GM23338 (cell line): ENCODE data around the gene JPH3. TPM values are rescaled to one million over a fixed set of nuclear protein-coding genes. Genes with fewer than 3 reads are reported as not detected.

ENCODE experiments used
- ATAC-seq: fragments of 200-7000 bp; cut with Tn5 transposase; 3 replicates; pipeline ENCODE4 v1.9.1; 2020
- DNase-seq: peaks from one replicate; pipeline ENCODE4 v3.0.0-alpha.2; 2015; ENCODE audit warnings: low spot score
- H2AFZ ChIP-seq: fragments of 200-600 bp; sonication (generic); 2 replicates; pipeline ENCODE4 v1.8.0; 2016; ENCODE audit warnings: antibody characterized with exemption, mild to moderate bottlenecking, moderate library complexity
- H3F3A ChIP-seq: fragments of 200-600 bp; sonication (generic); replicated peaks from 2 replicates; pipeline ENCODE4 v1.8.0; 2017; ENCODE audit warnings: antibody characterized with exemption, mixed run types, low read depth
- H3K27ac ChIP-seq: fragments of 200-600 bp; sonication (generic); 2 replicates; pipeline ENCODE4 v1.6.1; 2016; ENCODE audit warnings: low read depth
- H3K27me3 ChIP-seq: fragments of 200-600 bp; sonication (generic); 2 replicates; pipeline ENCODE4 v1.8.0; 2016; ENCODE audit warnings: mild to moderate bottlenecking, mixed run types, moderate library complexity; ENCODE audit not compliant: insufficient read depth
- H3K36me3 ChIP-seq: fragments of 200-600 bp; sonication (generic); 2 replicates; pipeline ENCODE4 v1.8.0; 2016; ENCODE audit warnings: mild to moderate bottlenecking; ENCODE audit not compliant: insufficient read depth
- H3K4me1 ChIP-seq: fragments of 200-600 bp; sonication (generic); 2 replicates; pipeline ENCODE4 v1.8.0; 2016; ENCODE audit warnings: mild to moderate bottlenecking, moderate library complexity; ENCODE audit not compliant: insufficient read depth
- H3K4me2 ChIP-seq: fragments of 200-600 bp; sonication (generic); 2 replicates; pipeline ENCODE4 v1.7.1; 2017; ENCODE audit warnings: mixed run types
- H3K4me3 ChIP-seq: fragments of 200-600 bp; sonication (generic); 2 replicates; pipeline ENCODE4 v1.6.1; 2016; ENCODE audit warnings: mixed run types
- H3K79me2 ChIP-seq: fragments of 200-600 bp; sonication (generic); replicated peaks from 2 replicates; pipeline ENCODE4 v1.8.0; 2017; ENCODE audit warnings: mild to moderate bottlenecking; ENCODE audit not compliant: insufficient read depth
- H3K9me2 ChIP-seq: fragments of 200-600 bp; sonication (generic); 2 replicates; pipeline ENCODE4 v1.8.0; 2017; ENCODE audit not compliant: insufficient read depth
- H4K20me1 ChIP-seq: fragments of 200-600 bp; sonication (generic); replicated peaks from 2 replicates; pipeline ENCODE4 v1.8.0; 2017; ENCODE audit warnings: mild to moderate bottlenecking; ENCODE audit not compliant: insufficient read depth
- H3K27ac Mint-ChIP-seq: 2 replicates; pipeline ENCODE4 v1.8.0; 2020; ENCODE audit warnings: inconsistent platforms, mild to moderate bottlenecking, moderate library complexity, mixed read lengths
- H3K27me3 Mint-ChIP-seq: 3 replicates; pipeline ENCODE4 v1.8.0; 2022; ENCODE audit warnings: low read depth, mild to moderate bottlenecking, moderate library complexity, mixed read lengths, inconsistent platforms; ENCODE audit not compliant: insufficient read depth, poor library complexity
- H3K36me3 Mint-ChIP-seq: 3 replicates; pipeline ENCODE4 v1.8.0; 2021; ENCODE audit warnings: low read depth, mild to moderate bottlenecking, inconsistent platforms, moderate library complexity, mixed read lengths
- H3K4me1 Mint-ChIP-seq: 3 replicates; pipeline ENCODE4 v1.8.0; 2020; ENCODE audit warnings: mild to moderate bottlenecking, inconsistent platforms, mixed read lengths
- H3K4me3 Mint-ChIP-seq: 3 replicates; pipeline ENCODE4 v1.8.0; 2021; ENCODE audit warnings: moderate library complexity, mild to moderate bottlenecking, inconsistent platforms, mixed read lengths
- H3K9me3 Mint-ChIP-seq: 3 replicates; pipeline ENCODE4 v1.8.0; 2020; ENCODE audit warnings: moderate library complexity, mild to moderate bottlenecking, inconsistent platforms, mixed read lengths
- CREB1 ChIP-seq: fragments of 250-450 bp; sonication (Bioruptor Pico); IDR thresholded peaks from 2 replicates; pipeline ENCODE4 v1.5.0; 2020; ENCODE audit warnings: low read depth, mild to moderate bottlenecking, moderate library complexity
- ETS1 ChIP-seq: IDR thresholded peaks from 2 replicates; pipeline ENCODE4 v1.6.1; 2016; ENCODE audit warnings: antibody characterized with exemption
- JUNB ChIP-seq: IDR thresholded peaks from one replicate; pipeline ENCODE4 v1.6.1; 2016; ENCODE audit warnings: antibody characterized with exemption; ENCODE audit not compliant: unreplicated experiment
- NANOG ChIP-seq: IDR thresholded peaks from 2 replicates; pipeline ENCODE4 v1.6.1; 2016; ENCODE audit warnings: antibody characterized with exemption, borderline replicate concordance
- ZNF114 ChIP-seq: fragments of 250-450 bp; sonication (Bioruptor Pico); IDR thresholded peaks from 2 replicates; pipeline ENCODE4 v1.5.0; 2020; ENCODE audit warnings: mild to moderate bottlenecking, moderate library complexity
- polyA plus RNA-seq: library from polyadenylated mRNA; unstranded; fragments of >200 nt; fragmentation: Nextera tagmentation; extraction: Ambion mirVana; gene quantifications from 2 replicates; pipeline ENCODE4 v1.2.1, GENCODE V29; 2016
- total RNA-seq: library from RNA; depleted of rRNA; stranded (reverse); fragments of >200 nt; shearing (Covaris generic); gene quantifications from 2 replicates; pipeline ENCODE4 v1.2.3, GENCODE V29; 2014
- TF ChIP-seq, protein P1 (sequence below): fragments of 250-450 bp; sonication (Bioruptor Pico); IDR thresholded peaks from 2 replicates; pipeline ENCODE4 v1.5.0; 2020; ENCODE audit warnings: mild to moderate bottlenecking, moderate library complexity
- TF ChIP-seq, protein P2 (sequence below), 2 experiments: fragments of 200-600 bp in 1 of 2; sonication (generic) in 1 of 2; conservative IDR thresholded peaks; 2 replicates each; pipeline versions ENCODE4 v1.5.1 to v1.6.1; 2016 to 2017; ENCODE audit warnings: antibody characterized with exemption in 2 of 2, low read depth in 2 of 2, mild to moderate bottlenecking in 2 of 2, moderate library complexity in 1 of 2

The JPH3 gene
- total and polyA plus RNA-seq, 2 experiments from 2014 or later, result 8.4 to 38.3 TPM

GRCh38 chr16:87665193-87665592, 62.9 kb downstream of the JPH3 start (continued):
- TF ChIP-seq, protein P1, sequence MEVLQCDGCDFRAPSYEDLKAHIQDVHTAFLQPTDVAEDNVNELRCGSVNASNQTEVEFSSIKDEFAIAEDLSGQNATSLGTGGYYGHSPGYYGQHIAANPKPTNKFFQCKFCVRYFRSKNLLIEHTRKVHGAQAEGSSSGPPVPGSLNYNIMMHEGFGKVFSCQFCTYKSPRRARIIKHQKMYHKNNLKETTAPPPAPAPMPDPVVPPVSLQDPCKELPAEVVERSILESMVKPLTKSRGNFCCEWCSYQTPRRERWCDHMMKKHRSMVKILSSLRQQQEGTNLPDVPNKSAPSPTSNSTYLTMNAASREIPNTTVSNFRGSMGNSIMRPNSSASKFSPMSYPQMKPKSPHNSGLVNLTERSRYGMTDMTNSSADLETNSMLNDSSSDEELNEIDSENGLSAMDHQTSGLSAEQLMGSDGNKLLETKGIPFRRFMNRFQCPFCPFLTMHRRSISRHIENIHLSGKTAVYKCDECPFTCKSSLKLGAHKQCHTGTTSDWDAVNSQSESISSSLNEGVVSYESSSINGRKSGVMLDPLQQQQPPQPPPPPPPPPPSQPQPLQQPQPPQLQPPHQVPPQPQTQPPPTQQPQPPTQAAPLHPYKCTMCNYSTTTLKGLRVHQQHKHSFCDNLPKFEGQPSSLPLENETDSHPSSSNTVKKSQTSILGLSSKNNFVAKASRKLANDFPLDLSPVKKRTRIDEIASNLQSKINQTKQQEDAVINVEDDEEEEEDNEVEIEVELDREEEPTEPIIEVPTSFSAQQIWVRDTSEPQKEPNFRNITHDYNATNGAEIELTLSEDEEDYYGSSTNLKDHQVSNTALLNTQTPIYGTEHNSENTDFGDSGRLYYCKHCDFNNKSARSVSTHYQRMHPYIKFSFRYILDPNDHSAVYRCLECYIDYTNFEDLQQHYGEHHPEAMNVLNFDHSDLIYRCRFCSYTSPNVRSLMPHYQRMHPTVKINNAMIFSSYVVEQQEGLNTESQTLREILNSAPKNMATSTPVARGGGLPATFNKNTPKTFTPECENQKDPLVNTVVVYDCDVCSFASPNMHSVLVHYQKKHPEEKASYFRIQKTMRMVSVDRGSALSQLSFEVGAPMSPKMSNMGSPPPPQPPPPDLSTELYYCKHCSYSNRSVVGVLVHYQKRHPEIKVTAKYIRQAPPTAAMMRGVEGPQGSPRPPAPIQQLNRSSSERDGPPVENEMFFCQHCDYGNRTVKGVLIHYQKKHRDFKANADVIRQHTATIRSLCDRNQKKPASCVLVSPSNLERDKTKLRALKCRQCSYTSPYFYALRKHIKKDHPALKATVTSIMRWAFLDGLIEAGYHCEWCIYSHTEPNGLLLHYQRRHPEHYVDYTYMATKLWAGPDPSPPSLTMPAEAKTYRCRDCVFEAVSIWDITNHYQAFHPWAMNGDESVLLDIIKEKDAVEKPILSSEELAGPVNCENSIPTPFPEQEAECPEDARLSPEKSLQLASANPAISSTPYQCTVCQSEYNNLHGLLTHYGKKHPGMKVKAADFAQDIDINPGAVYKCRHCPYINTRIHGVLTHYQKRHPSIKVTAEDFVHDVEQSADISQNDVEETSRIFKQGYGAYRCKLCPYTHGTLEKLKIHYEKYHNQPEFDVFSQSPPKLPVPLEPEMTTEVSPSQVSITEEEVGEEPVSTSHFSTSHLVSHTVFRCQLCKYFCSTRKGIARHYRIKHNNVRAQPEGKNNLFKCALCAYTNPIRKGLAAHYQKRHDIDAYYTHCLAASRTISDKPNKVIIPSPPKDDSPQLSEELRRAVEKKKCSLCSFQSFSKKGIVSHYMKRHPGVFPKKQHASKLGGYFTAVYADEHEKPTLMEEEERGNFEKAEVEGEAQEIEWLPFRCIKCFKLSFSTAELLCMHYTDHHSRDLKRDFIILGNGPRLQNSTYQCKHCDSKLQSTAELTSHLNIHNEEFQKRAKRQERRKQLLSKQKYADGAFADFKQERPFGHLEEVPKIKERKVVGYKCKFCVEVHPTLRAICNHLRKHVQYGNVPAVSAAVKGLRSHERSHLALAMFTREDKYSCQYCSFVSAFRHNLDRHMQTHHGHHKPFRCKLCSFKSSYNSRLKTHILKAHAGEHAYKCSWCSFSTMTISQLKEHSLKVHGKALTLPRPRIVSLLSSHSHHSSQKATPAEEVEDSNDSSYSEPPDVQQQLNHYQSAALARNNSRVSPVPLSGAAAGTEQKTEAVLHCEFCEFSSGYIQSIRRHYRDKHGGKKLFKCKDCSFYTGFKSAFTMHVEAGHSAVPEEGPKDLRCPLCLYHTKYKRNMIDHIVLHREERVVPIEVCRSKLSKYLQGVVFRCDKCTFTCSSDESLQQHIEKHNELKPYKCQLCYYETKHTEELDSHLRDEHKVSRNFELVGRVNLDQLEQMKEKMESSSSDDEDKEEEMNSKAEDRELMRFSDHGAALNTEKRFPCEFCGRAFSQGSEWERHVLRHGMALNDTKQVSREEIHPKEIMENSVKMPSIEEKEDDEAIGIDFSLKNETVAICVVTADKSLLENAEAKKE (CRISPR knock-in tag), result no peak
- no peak for TF ChIP-seq ZNF114 (CRISPR knock-in tag)

GRCh38 chr16:87666919-87667318, 64.6 kb downstream of the JPH3 start:
- Mint-ChIP-seq H3K27ac (no peak overlapping the region), H3K4me1 (peaks cover 9% of the 10 kb centered on the region), H3K36me3 (no peaks in the 10 kb centered on the region), H3K9me3 (no peaks in the 10 kb centered on the region), H3K4me3 (no peak overlapping the region), H3K27me3 (peaks cover 6% of the 10 kb centered on the region)
- no peaks in the 10 kb centered on the region for H3K9me2 ChIP-seq
- no peak for DNase-seq
- peaks cover 16% of the 10 kb centered on the region; the same call in 1 of the 2 replicates for H4K20me1 ChIP-seq
- H3K4me1 ChIP-seq, result no peaks in the 10 kb centered on the region
- ATAC-seq, result no peak
- H3F3A ChIP-seq, result peaks cover 5% of the 10 kb centered on the region; the same call in 1 of the 2 replicates
- no peaks in the 10 kb centered on the region for H3K36me3 ChIP-seq
- H3K27me3 ChIP-seq, result no peaks in the 10 kb centered on the region
- no peaks in the 10 kb centered on the region for H3K79me2 ChIP-seq
- no peak overlapping the region for H3K27ac ChIP-seq
- H2AFZ ChIP-seq, result no peak overlapping the region
- no peak overlapping the region for H3K4me3 ChIP-seq
- no peak overlapping the region for H3K4me2 ChIP-seq
- TF ChIP-seq JUNB, result no peak
- TF ChIP-seq CREB1 (CRISPR knock-in tag), result no peak
- TF ChIP-seq ZNF114 (CRISPR knock-in tag), result no peak
- TF ChIP-seq NANOG, result no peak
- TF ChIP-seq, protein P1 (CRISPR knock-in tag), result no peak
- no peak for TF ChIP-seq ETS1
- TF ChIP-seq, protein P2, sequence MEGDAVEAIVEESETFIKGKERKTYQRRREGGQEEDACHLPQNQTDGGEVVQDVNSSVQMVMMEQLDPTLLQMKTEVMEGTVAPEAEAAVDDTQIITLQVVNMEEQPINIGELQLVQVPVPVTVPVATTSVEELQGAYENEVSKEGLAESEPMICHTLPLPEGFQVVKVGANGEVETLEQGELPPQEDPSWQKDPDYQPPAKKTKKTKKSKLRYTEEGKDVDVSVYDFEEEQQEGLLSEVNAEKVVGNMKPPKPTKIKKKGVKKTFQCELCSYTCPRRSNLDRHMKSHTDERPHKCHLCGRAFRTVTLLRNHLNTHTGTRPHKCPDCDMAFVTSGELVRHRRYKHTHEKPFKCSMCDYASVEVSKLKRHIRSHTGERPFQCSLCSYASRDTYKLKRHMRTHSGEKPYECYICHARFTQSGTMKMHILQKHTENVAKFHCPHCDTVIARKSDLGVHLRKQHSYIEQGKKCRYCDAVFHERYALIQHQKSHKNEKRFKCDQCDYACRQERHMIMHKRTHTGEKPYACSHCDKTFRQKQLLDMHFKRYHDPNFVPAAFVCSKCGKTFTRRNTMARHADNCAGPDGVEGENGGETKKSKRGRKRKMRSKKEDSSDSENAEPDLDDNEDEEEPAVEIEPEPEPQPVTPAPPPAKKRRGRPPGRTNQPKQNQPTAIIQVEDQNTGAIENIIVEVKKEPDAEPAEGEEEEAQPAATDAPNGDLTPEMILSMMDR (conservative IDR thresholded peaks at IDR 0.05; ENCODE audit: low read depth in 2 of 2), result no peak
